Stimulated activated CD4-positive, alpha-beta T cell treated with anti-CD3 and anti-CD28 coated beads, TNF-alpha, amount 100 ng/mL, for 4 hours (primary cell): ENCODE data around the gene PDE8A.
A peak's percentile ranks its signal among the peaks of the same experiment; 100 is the strongest.

Experiments used
- DNase-seq, 3 experiments: peaks; one replicate each; pipeline ENCODE4 v3.0.0-alpha.2; 2020; ENCODE audit warnings: low read depth in 3 of 3

PDE8A gene

GRCh38 chr15:84981711-84982300 lies at the start of gene PDE8A:
TSS of gene PDE8A (plus strand) at chr15:84981856. CDS start at chr15:84982163, 307 bp downstream.
- DNase-seq: peak in 2 of 3 experiments; percentile 22 to 26

- DNase-seq: no peak
Observed at GRCh38 chr15:84934942-84935729, 46.5 kb upstream of the PDE8A start.

GRCh38 chr15:84937144-84937543 lies 44.5 kb upstream of the PDE8A start:
- DNase-seq: no peak

GRCh38 chr15:84938726-84939125 lies 42.9 kb upstream of the PDE8A start:
- no peak for DNase-seq

- DNase-seq: no peak
Observed at GRCh38 chr15:84940399-84940798, 41.3 kb upstream of the PDE8A start.

GRCh38 chr15:84942456-84942855 lies 39.2 kb upstream of the PDE8A start:
- DNase-seq: no peak

- DNase-seq: no peak
Observed at GRCh38 chr15:84944311-84944710, 37.3 kb upstream of the PDE8A start.

- DNase-seq: no peak
Observed at GRCh38 chr15:84944861-84945260, 36.8 kb upstream of the PDE8A start.

GRCh38 chr15:84946772-84947489 lies 34.7 kb upstream of the PDE8A start:
- DNase-seq: no peak

GRCh38 chr15:84947947-84948830 lies 33.5 kb upstream of the PDE8A start:
- no peak for DNase-seq

GRCh38 chr15:84949043-84949442 lies 32.6 kb upstream of the PDE8A start:
- no peak for DNase-seq

- no peak for DNase-seq
Observed at GRCh38 chr15:84949845-84950569, 31.6 kb upstream of the PDE8A start.

- no peak for DNase-seq
Observed at GRCh38 chr15:84950570-84951111, 31.0 kb upstream of the PDE8A start.

GRCh38 chr15:84951736-84952135 lies 29.9 kb upstream of the PDE8A start:
- DNase-seq: no peak

- no peak for DNase-seq
Observed at GRCh38 chr15:84953136-84953535, 28.5 kb upstream of the PDE8A start.

GRCh38 chr15:84953726-84954125 lies 27.9 kb upstream of the PDE8A start:
- DNase-seq: no peak

GRCh38 chr15:84955089-84955848 lies 26.4 kb upstream of the PDE8A start:
- peak in 2 of 3 experiments; percentile 10 to 13 for DNase-seq

- no peak for DNase-seq
Observed at GRCh38 chr15:84956199-84956598, 25.5 kb upstream of the PDE8A start.

GRCh38 chr15:84960391-84961113 lies 21.1 kb upstream of the PDE8A start:
- no peak for DNase-seq
